Activated CD8-positive, alpha-beta memory T cell treated with anti-CD3 and anti-CD28 coated beads for 36 hours (primary cell): Measurements from ENCODE around the gene DIP2C. TPM values are rescaled to one million over a fixed set of nuclear protein-coding genes. Genes with fewer than 3 reads are reported as not detected.
"Not testable (repeated sequence)": the region's sequence is repeated elsewhere in the genome, so short reads cannot be mapped to it uniquely, and the experiment has no call there.

ENCODE experiments used
- CTCF ChIA-PET: fragments of 350-600 bp; sonication (Branson Sonifier 250); formaldehyde crosslinking; loops from one replicate; lab custom pipeline; 2021; ENCODE audit warnings: antibody characterized with exemption; lab: Charles Lee
- POLR2A ChIA-PET: fragments of 350-600 bp; sonication (Branson Sonifier 250); formaldehyde crosslinking; loops from one replicate; lab custom pipeline; 2021; ENCODE audit warnings: antibody characterized with exemption; lab: Charles Lee
- total RNA-seq, 2 experiments: library from RNA; stranded (reverse); gene quantifications; one replicate each; pipeline ENCODE4 v1.2.3, GENCODE V29; 2021

DIP2C gene
- total RNA-seq, 2 experiments from 2014 or later, result 0.08 TPM

- CTCF ChIA-PET, POLR2A ChIA-PET: not testable (repeated sequence)
These were observed 10.8 kb downstream of the DIP2C start for GRCh38 chr10:678662-679005.

DNA sequence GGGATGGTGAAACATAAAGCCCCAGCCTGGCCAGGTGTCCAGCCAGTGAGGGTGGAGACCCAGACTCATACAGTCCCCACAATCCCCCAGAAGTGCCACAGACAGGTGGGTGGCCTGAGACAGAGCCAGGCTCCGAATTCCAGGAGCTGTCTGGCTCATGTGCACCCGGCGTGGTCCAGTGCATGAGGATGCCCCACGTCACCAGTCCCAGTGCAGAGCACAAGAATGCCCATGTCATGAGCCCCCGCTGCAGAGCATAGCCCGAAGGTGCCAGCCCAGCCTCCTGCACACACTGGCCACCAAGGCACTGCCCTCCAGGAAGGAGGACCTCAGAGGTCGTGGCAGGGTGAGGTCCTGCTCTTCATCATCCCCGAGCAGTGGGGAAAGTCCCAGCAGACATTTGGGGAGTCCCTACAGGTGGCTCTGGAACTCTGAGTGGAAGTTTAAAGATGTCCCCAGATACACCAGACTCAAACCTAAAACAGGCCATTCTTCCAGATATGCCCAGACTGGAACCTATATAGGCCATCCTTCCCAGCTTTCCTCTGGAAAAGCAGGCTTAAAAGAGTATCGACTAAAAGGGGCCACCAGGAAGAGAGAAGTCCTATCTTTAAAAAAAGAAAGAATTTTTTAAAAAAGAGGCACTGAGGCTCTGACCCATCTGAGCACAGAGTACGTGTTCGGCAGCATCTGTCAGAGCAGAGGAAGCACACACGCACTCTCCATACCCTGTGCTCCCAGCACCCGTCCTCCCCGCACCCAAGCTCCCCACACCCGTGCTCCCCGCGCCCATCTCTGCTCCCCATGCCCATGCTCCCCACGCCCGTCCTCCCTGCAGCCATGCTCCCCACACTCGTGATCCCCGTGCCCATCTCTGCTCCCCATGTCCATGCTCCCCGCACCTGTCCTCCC is 11.5 kb downstream of the DIP2C start:
- CTCF ChIA-PET, result no interaction called here
- POLR2A ChIA-PET, result no interaction called here

GRCh38 chr10:677038-677437 is 12.4 kb downstream of the DIP2C start:
- POLR2A ChIA-PET, result no interaction called here

DNA sequence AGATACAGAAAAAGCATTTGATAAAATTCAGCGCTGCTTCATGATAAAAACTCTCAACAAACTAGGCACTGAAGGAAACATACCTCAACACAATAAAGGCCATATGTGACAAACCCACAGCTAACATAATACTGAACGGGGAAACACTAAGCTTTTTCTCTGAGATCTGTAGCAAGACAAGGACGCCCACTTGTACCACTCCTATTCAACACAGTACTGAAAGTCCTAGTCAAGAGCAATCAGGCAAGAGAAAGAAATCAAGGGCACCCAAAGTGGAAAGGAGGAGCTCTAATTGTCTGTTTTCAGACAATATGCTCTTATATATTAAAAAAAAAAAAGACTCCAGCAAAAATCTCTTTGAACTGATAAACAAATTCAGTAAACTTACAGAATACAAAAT is 13.3 kb downstream of the DIP2C start:
- ChIA-PET POLR2A (no interaction called here), CTCF (no interaction called here)

More at GRCh38 chr10:677038-677437, 12.4 kb downstream of the DIP2C start:
- CTCF ChIA-PET, result no interaction called here

DNA sequence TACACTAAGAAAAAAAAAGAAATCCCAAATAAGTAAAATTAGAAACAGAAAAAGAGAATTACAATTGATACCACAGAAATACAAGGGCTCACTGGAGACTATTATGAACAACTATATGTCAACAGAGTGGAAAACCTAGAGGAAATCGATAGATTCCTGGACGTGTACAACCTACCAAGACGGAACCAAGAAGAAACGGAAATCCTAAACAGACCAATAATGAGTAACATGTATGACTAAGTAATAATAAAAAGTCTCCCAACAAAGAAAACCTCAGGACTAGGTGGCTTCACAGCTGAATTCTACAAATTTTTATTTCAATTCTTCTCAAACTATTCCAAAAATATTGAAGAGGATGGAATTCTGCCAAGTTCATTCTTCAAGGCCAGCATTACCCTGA is 13.9 kb downstream of the DIP2C start:
- CTCF ChIA-PET, result no interaction called here
- POLR2A ChIA-PET, result no interaction called here

DNA sequence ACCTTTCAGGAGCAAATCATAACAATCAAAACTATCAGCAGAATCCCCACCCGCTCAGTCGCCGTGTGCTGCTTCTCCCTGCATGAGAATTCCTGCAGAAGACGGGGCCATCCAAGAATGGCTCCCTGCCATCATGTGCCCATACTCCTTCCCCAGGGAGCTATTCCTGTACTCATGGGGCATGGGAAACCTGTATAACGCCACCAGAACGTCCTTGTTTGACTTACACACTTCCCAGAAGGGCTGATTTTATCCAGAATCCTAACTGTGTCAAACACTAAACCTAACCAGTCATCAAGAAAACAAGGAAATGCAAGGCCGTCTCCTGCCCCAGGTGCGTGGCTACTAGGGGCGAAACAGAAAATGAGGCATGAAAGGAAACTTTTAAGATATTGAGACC is 16.0 kb downstream of the DIP2C start:
- ChIA-PET POLR2A (no interaction called here), CTCF (no interaction called here)

DNA sequence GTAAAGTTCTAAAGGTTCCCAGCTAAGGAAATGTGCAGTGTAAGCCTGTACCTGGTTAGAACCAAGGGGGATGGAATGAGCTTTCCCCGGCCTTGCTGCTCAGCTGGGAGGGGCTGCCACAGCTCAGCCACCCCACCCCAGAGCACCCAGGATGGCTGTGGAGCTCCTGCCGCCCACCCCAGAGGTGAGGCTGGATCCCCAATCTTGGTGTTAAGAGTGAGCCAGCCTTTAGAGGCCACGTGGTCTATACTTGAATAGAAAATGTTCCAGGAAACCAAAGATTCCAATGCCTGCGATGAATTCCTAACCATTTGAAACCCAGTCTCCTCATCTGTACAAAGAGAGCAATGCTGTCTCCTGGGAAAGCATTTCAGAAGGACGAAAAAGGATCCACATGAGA is 16.5 kb downstream of the DIP2C start:
- CTCF ChIA-PET, result no interaction called here
- POLR2A ChIA-PET, result no interaction called here

GRCh38 chr10:672203-672602 is 17.3 kb downstream of the DIP2C start:
- ChIA-PET CTCF (no interaction called here), POLR2A (no interaction called here)

GRCh38 chr10:670990-671389 is 18.5 kb downstream of the DIP2C start:
- ChIA-PET CTCF (no interaction called here), POLR2A (no interaction called here)

- CTCF ChIA-PET, result no interaction called here
- POLR2A ChIA-PET, result no interaction called here
These were observed 19.4 kb downstream of the DIP2C start for GRCh38 chr10:670038-670437.

- ChIA-PET POLR2A (no interaction called here), CTCF (no interaction called here)
These were observed 20.5 kb downstream of the DIP2C start for GRCh38 chr10:668786-669485.

GRCh38 chr10:667602-668143 is 21.8 kb downstream of the DIP2C start:
- POLR2A ChIA-PET, result no interaction called here
- CTCF ChIA-PET, result no interaction called here

- ChIA-PET CTCF (no interaction called here), POLR2A (no interaction called here)
These were observed 22.4 kb downstream of the DIP2C start for GRCh38 chr10:667096-667495.

- ChIA-PET CTCF (no interaction called here), POLR2A (no interaction called here)
These were observed 23.0 kb downstream of the DIP2C start for GRCh38 chr10:666237-667012.

- CTCF ChIA-PET, result no interaction called here
These were observed 23.8 kb downstream of the DIP2C start for GRCh38 chr10:665579-666091.

GRCh38 chr10:664893-665292 is 24.6 kb downstream of the DIP2C start:
- ChIA-PET CTCF (no interaction called here), POLR2A (no interaction called here)

More at GRCh38 chr10:665579-666091, 23.8 kb downstream of the DIP2C start:
- POLR2A ChIA-PET, result no interaction called here

DNA sequence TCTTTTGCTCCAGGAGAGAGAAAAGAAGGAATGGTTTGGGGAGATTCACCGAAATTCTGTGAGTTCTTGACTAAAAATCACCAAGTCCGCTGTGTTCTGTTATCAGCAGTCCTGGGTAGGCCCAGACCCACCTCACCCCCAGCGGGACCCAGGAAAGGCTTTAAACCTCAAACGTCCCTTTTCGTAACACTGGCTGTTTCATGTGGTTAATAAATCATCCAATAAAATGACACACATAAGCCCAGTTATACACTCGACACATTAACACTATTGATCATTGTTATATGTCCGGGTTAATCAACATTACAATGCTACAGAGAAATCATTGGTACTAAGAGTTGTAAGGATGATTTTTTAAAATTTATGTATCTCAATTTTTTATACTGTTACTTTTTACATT is 25.2 kb downstream of the DIP2C start:
- POLR2A ChIA-PET, result no interaction called here

GRCh38 chr10:663831-664251 is 25.6 kb downstream of the DIP2C start:
- POLR2A ChIA-PET, result no interaction called here
- CTCF ChIA-PET, result no interaction called here

More for the DNA sequence above, 25.2 kb downstream of the DIP2C start:
- CTCF ChIA-PET, result no interaction called here

GRCh38 chr10:663466-663751 is 26.1 kb downstream of the DIP2C start:
- POLR2A ChIA-PET, result no interaction called here
- CTCF ChIA-PET, result no interaction called here
